HG03159 (cell line): Measurements from ENCODE around the gene SEMA3C.
A peak's percentile ranks its signal among the peaks of the same experiment; 100 is the strongest.

Source experiments
- ATAC-seq: cut with Tn5 transposase; IDR thresholded peaks from one replicate; pipeline ENCODE4 v1.9.1; 2021; ENCODE audit warnings: mild to moderate bottlenecking, moderate library complexity; ENCODE audit not compliant: unreplicated experiment

Gene SEMA3C

GRCh38 chr7:80707318-80707717, 211.5 kb downstream of the SEMA3C start:
- no peak for ATAC-seq

- no peak for ATAC-seq
Observed at GRCh38 chr7:80705130-80705781, 213.6 kb downstream of the SEMA3C start.

GRCh38 chr7:80703272-80703671, 215.6 kb downstream of the SEMA3C start:
- no peak for ATAC-seq

GRCh38 chr7:80699721-80700256, 219.1 kb downstream of the SEMA3C start:
- no peak for ATAC-seq

- peak; percentile 88 for ATAC-seq
Observed at GRCh38 chr7:80699045-80699638, 219.7 kb downstream of the SEMA3C start.
